Measurements from ENCODE around the gene CEP170B. TPM values are rescaled to one million over a fixed set of nuclear protein-coding genes. Genes with fewer than 3 reads are reported as not detected.

CEP170B gene
- total RNA-seq = 28.9 and 30.9 TPM in 2 replicates

- H3K4me3 ChIP-seq (ENCODE audit: low read depth, low read length) = peak within 1 kb of the TSS; percentile 91
- TF ChIP-seq CTCF (conservative IDR thresholded peaks at IDR 0.05; ENCODE audit: low read depth, low read length) = no peak
- DNase-seq (ENCODE audit: low read depth) = no peak
Measured at GRCh38 chr14:104865081-104865630, at the start of gene CEP170B. CEP170B (plus strand) TSS chr14:104865268; CDS start chr14:104868451, 3,183 bp downstream.

- peak overlapping the region; percentile 87 for H3K4me3 ChIP-seq (ENCODE audit: low read depth, low read length)
- no peak for DNase-seq (ENCODE audit: low read depth)
- TF ChIP-seq CTCF (conservative IDR thresholded peaks at IDR 0.05; ENCODE audit: low read depth, low read length) = no peak
Measured at GRCh38 chr14:104816616-104816884, 48.5 kb upstream of the CEP170B start.

GRCh38 chr14:104817930-104818713, 46.9 kb upstream of the CEP170B start:
- no peak for DNase-seq (ENCODE audit: low read depth)
- H3K4me3 ChIP-seq (ENCODE audit: low read depth, low read length) = no peak overlapping the region
- TF ChIP-seq CTCF (conservative IDR thresholded peaks at IDR 0.05; ENCODE audit: low read depth, low read length) = no peak

GRCh38 chr14:104818714-104819161, 46.3 kb upstream of the CEP170B start:
- H3K4me3 ChIP-seq (ENCODE audit: low read depth, low read length) = no peak overlapping the region
- TF ChIP-seq CTCF (conservative IDR thresholded peaks at IDR 0.05; ENCODE audit: low read depth, low read length) = no peak
- no peak for DNase-seq (ENCODE audit: low read depth)

- DNase-seq (ENCODE audit: low read depth) = no peak
- TF ChIP-seq CTCF (conservative IDR thresholded peaks at IDR 0.05; ENCODE audit: low read depth, low read length) = no peak
Measured at GRCh38 chr14:104819361-104819781, 45.7 kb upstream of the CEP170B start.

GRCh38 chr14:104820669-104821228, 44.3 kb upstream of the CEP170B start:
- no peak overlapping the region for H3K4me3 ChIP-seq (ENCODE audit: low read depth, low read length)
- no peak for DNase-seq (ENCODE audit: low read depth)
- peak; percentile 52 for TF ChIP-seq CTCF (conservative IDR thresholded peaks at IDR 0.05; ENCODE audit: low read depth, low read length)

More at GRCh38 chr14:104819361-104819781, 45.7 kb upstream of the CEP170B start:
- no peak overlapping the region for H3K4me3 ChIP-seq (ENCODE audit: low read depth, low read length)

All from epithelial cell of proximal tubule (primary cell).